ENCODE results near the gene BIN1.

DNA sequence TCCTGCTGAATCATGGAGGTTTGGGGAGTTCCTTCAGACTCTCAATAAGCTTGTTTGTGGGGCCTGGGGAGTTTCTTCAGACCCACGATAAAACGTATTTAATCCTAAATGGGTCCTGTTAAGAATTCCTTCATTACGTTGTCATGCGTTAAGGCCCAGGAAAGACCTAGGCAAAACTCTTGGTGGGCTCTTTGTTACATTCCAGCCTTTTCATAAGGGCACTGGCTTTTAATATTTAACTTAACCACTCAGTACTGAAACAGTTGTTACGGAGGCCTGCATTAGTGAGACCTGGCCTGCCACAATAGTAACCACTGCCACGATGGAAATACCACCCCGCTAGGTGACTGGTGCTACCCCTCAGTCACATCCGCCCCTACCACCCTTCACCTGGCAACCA is 17.5 kb upstream of the BIN1 start:
- TF ChIP-seq CTCF (IDR thresholded peaks at IDR 0.05) (no peak), RAD21 (IDR thresholded peaks at IDR 0.05; ENCODE audit: low read length) (no peak), CHD2 (IDR thresholded peaks at IDR 0.05; ENCODE audit: low read length, partially characterized antibody) (no peak), MAX (IDR thresholded peaks at IDR 0.05; ENCODE audit: low read depth) (no peak), GATA2 (CRISPR knock-in tag; IDR thresholded peaks at IDR 0.05) (no peak), EP300 (IDR thresholded peaks at IDR 0.05; ENCODE audit: borderline replicate concordance in 1 of 2, low read depth in 1 of 2, low read length in 1 of 2) (no peak), RXRA (IDR thresholded peaks at IDR 0.05; ENCODE audit: borderline replicate concordance, low read depth) (no peak), TEAD4 (IDR thresholded peaks at IDR 0.05; ENCODE audit: borderline replicate concordance, insufficient read depth) (no peak), USF2 (IDR thresholded peaks at IDR 0.05; ENCODE audit: borderline replicate concordance, low read depth, low read length) (no peak), GABPA (IDR thresholded peaks at IDR 0.05; ENCODE audit: low read depth) (no peak), YY1 (IDR thresholded peaks at IDR 0.05; ENCODE audit: low read depth) (no peak)
